ENCODE results near the gene WNT3A.
"Not testable (repeated sequence)": the region's sequence is repeated elsewhere in the genome, so short reads cannot be mapped to it uniquely, and the experiment has no call there.

Gene WNT3A

GRCh38 chr1:227972843-227973374 is 33.9 kb upstream of the WNT3A start:
- POLR2A ChIA-PET; H3K27ac ChIP-seq (ENCODE audit: extremely low read depth, low read depth, low read length); H3K4me1 ChIP-seq (ENCODE audit: control insufficient read depth, insufficient read depth, low read length); H3K36me3 ChIP-seq (ENCODE audit: control insufficient read depth in 2 of 2, insufficient read depth in 1 of 2, low read length in 2 of 2); H3K9me3 ChIP-seq (ENCODE audit: control insufficient read depth, insufficient read depth, low read depth, low read length); H3K4me3 ChIP-seq (ENCODE audit: low read depth, low read length): not testable (repeated sequence)
- CTCF ChIA-PET = interaction anchor here (0.6 kb wide), 1 partner anchor 16 kb away, joined by 5 read pairs; no protein-coding TSS in a partner anchor
- TF ChIP-seq, protein P1, sequence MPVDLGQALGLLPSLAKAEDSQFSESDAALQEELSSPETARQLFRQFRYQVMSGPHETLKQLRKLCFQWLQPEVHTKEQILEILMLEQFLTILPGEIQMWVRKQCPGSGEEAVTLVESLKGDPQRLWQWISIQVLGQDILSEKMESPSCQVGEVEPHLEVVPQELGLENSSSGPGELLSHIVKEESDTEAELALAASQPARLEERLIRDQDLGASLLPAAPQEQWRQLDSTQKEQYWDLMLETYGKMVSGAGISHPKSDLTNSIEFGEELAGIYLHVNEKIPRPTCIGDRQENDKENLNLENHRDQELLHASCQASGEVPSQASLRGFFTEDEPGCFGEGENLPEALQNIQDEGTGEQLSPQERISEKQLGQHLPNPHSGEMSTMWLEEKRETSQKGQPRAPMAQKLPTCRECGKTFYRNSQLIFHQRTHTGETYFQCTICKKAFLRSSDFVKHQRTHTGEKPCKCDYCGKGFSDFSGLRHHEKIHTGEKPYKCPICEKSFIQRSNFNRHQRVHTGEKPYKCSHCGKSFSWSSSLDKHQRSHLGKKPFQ (tag by site-specific recombination; IDR thresholded peaks at IDR 0.05) = peak; percentile 68
- peak; percentile 61; the same call in 1 of the 2 replicates for TF ChIP-seq ZNF549 (tag by site-specific recombination; IDR thresholded peaks at IDR 0.05)

DNA sequence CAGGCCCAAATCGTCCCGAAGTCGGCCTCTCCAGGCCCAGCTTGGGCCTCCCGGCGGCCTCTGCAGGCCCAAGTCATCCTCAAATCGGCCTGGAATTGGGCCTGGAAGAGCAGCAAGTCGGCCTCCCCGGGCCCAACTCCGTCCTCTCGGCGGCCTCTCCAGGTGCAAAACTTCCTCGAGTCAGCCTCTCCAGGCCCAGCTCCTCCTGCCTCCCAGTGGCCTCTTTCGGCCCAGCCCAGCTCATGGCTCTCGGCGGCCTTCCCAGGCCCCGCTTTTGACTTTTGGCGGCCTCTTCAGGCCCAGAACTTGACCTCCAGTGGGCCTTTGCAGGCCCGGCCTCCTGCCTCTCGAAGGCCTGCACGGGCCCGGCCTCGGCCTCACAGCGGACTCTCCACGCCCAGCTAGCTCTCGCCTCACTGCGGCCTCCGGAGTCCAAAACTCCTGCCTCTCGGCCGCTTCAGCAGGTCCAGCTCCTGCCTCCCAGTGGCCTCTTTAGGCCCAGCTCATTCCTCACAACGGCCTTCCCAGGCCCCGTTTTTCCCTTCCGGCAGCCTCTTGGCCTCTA is 33.0 kb upstream of the WNT3A start:
- H3K36me3 ChIP-seq (ENCODE audit: control insufficient read depth in 2 of 2, insufficient read depth in 1 of 2, low read length in 2 of 2); CTCF ChIA-PET; H3K4me3 ChIP-seq (ENCODE audit: low read depth, low read length); POLR2A ChIA-PET; H3K27ac ChIP-seq (ENCODE audit: extremely low read depth, low read depth, low read length); H3K4me1 ChIP-seq (ENCODE audit: control insufficient read depth, insufficient read depth, low read length); H3K9me3 ChIP-seq (ENCODE audit: control insufficient read depth, insufficient read depth, low read depth, low read length): not testable (repeated sequence)

DNA sequence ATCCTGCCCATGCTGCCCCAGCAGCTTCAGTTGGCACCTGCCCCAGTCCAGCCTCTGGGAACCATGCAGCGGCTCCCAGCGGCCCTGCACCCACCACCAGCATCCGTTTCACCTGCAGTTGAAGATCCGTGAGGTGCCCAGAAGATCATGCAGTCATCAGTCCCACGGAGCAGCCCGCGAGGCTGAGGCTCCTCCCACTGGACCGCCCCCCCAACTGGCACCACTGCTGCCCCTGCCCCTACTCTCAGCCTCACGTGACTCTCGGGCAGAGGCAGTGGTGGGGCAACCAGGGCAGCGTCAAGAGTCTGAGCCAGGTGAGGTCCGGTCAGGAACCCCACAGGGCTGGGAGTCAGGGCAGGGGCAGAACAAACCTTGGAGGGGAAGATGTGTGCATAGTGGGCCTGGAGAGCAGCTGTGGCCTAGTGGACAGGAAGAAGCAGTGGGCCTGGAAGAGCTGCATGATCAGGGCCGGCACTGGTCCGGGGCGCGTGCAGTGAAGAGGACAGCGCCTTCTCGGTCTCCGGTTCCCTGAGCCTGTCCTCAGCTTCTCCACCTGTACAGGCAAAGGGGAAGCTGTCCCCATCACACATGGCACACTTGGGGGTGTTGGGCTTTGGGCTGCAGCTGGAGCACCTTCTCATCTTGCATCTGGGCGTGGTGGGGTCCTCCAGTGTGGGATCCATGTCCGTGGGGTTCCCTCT is 31.1 kb upstream of the WNT3A start:
- H3K4me3 ChIP-seq (ENCODE audit: low read depth, low read length); H3K9me3 ChIP-seq (ENCODE audit: control insufficient read depth, insufficient read depth, low read depth, low read length); H3K27ac ChIP-seq (ENCODE audit: extremely low read depth, low read depth, low read length); H3K4me1 ChIP-seq (ENCODE audit: control insufficient read depth, insufficient read depth, low read length); POLR2A ChIA-PET; H3K36me3 ChIP-seq (ENCODE audit: control insufficient read depth in 2 of 2, insufficient read depth in 1 of 2, low read length in 2 of 2); CTCF ChIA-PET: not testable (repeated sequence)

DNA sequence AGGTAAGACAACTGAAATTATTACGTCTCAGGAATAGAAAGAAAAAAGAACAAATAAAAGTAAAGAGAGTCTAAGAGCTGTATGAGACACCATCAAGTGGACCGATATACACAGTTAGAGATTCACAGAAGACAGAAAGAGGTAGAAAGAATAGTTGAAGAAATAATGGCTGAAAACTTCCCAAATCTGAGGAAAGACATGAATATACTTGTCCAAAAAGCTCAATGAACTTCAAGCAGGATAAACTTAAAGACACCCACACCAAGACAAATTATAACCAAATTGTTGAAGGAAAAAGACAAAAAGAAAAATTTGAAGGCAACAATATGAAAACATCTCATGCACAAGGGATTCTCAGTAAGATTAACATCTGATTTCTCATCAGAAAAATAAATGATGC is 19.6 kb upstream of the WNT3A start:
- ChIA-PET CTCF (interaction anchor here (0.6 to 4.4 kb wide), 5 partner anchors 11 to 225 kb away, joined by 3 to 31 read pairs (median 3); no protein-coding TSS in a partner anchor), POLR2A (interaction anchor here (1.6 kb wide), 1 partner anchor 39 kb away, joined by 4 read pairs; the partner anchor contains the start of gene WNT9A)
- Histone ChIP-seq H3K4me1 (ENCODE audit: control insufficient read depth, insufficient read depth, low read length) (no peaks in the 10 kb centered on the region), H3K27ac (ENCODE audit: extremely low read depth, low read depth, low read length) (no peak overlapping the region), H3K4me3 (ENCODE audit: low read depth, low read length) (no peak overlapping the region), H3K9me3 (ENCODE audit: control insufficient read depth, insufficient read depth, low read depth, low read length) (peaks cover 5% of the 10 kb centered on the region; the same call in 1 of the 2 replicates), H3K36me3 (ENCODE audit: control insufficient read depth in 2 of 2, insufficient read depth in 1 of 2, low read length in 2 of 2) (no peaks in the 10 kb centered on the region)
- TF ChIP-seq BCL6B (tag by site-specific recombination; IDR thresholded peaks at IDR 0.05) = no peak
- TF ChIP-seq ZNF404 (tag by site-specific recombination; IDR thresholded peaks at IDR 0.05) = no peak
- no peak for TF ChIP-seq ZFP69B (tag by site-specific recombination; IDR thresholded peaks at IDR 0.05)
- TF ChIP-seq ZNF558 (tag by site-specific recombination; IDR thresholded peaks at IDR 0.05) = peak; percentile 97
- TF ChIP-seq SETDB1 (IDR thresholded peaks at IDR 0.05; ENCODE audit: insufficient read length, low read length) = peak; percentile 53

GRCh38 chr1:227994632-227995300 is 12.0 kb upstream of the WNT3A start:
- Histone ChIP-seq H3K4me3 (ENCODE audit: low read depth, low read length) (no peak overlapping the region), H3K4me1 (ENCODE audit: control insufficient read depth, insufficient read depth, low read length) (no peaks in the 10 kb centered on the region), H3K36me3 (ENCODE audit: control insufficient read depth in 2 of 2, insufficient read depth in 1 of 2, low read length in 2 of 2) (no peaks in the 10 kb centered on the region), H3K27ac (ENCODE audit: extremely low read depth, low read depth, low read length) (no peak overlapping the region), H3K9me3 (ENCODE audit: control insufficient read depth, insufficient read depth, low read depth, low read length) (no peaks in the 10 kb centered on the region)
- ChIA-PET POLR2A (no interaction called here), CTCF (interaction anchor here (2.2 kb wide), 1 partner anchor 11 kb away, joined by 7 read pairs; no protein-coding TSS in a partner anchor)
- no peak for TF ChIP-seq ZNF610 (tag by site-specific recombination; IDR thresholded peaks at IDR 0.05; ENCODE audit: borderline replicate concordance)
- TF ChIP-seq GFI1B (tag by site-specific recombination; IDR thresholded peaks at IDR 0.05) = no peak
- TF ChIP-seq ZSCAN16 (tag by site-specific recombination; IDR thresholded peaks at IDR 0.05) = no peak
- no peak for TF ChIP-seq ZNF521 (tag by site-specific recombination; IDR thresholded peaks at IDR 0.05)
- no peak for TF ChIP-seq ZNF501 (tag by site-specific recombination; IDR thresholded peaks at IDR 0.05)
- no peak for TF ChIP-seq ZNF2 (tag by site-specific recombination; IDR thresholded peaks at IDR 0.05)
- TF ChIP-seq ZIC2 (tag by site-specific recombination; IDR thresholded peaks at IDR 0.05) = no peak
- TF ChIP-seq ZNF48 (tag by site-specific recombination; IDR thresholded peaks at IDR 0.05) = no peak
- TF ChIP-seq ZNF548 (tag by site-specific recombination; IDR thresholded peaks at IDR 0.05) = no peak
- no peak for TF ChIP-seq ZNF623 (tag by site-specific recombination; IDR thresholded peaks at IDR 0.05)
